Keratinocyte (primary cell): ENCODE measurements around the gene L1CAM. TPM values are rescaled to one million over a fixed set of nuclear protein-coding genes. Genes with fewer than 3 reads are reported as not detected.

Experiments used
- DNase-seq: peaks from one replicate; pipeline ENCODE4 v3.0.0-alpha.2; 2011; ENCODE audit warnings: low read depth, missing footprints, low spot score
- FAIRE-seq: peaks from 2 replicates; lab custom pipeline; 2011; peaks lifted over from hg19 to GRCh38; lab: Jason Lieb, UNC
- H2AFZ ChIP-seq: 2 replicates; pipeline ENCODE4 v1.6.0; 2012; ENCODE audit warnings: low read length, control low read depth, inconsistent platforms; ENCODE audit not compliant: control insufficient read depth
- H3K27ac ChIP-seq: 2 replicates; pipeline ENCODE4 v1.5.1; 2011; ENCODE audit warnings: low read length; ENCODE audit not compliant: control insufficient read depth, insufficient read depth
- H3K27me3 ChIP-seq: 3 replicates; pipeline ENCODE4 v1.6.0; 2011; ENCODE audit warnings: low read length; ENCODE audit not compliant: control insufficient read depth, insufficient read depth; ENCODE audit errors: extremely low read depth
- H3K36me3 ChIP-seq, 2 experiments: 2 replicates in 1 of 2; 3 replicates in 1 of 2; pipeline ENCODE4 v1.5.1; 2011; ENCODE audit warnings: low read length in 2 of 2, mild to moderate bottlenecking in 1 of 2; ENCODE audit not compliant: control insufficient read depth in 2 of 2, insufficient read depth in 2 of 2; ENCODE audit errors: extremely low read depth in 1 of 2
- H3K4me1 ChIP-seq: 3 replicates; pipeline ENCODE4 v1.5.1; 2011; ENCODE audit warnings: low read length; ENCODE audit not compliant: control insufficient read depth, insufficient read depth; ENCODE audit errors: extremely low read depth
- H3K4me2 ChIP-seq: 3 replicates; pipeline ENCODE4 v1.6.0; 2011; ENCODE audit warnings: low read depth, low read length; ENCODE audit not compliant: control insufficient read depth, insufficient read depth; ENCODE audit errors: extremely low read depth
- H3K4me3 ChIP-seq, 3 experiments: fragments of 200-600 bp in 1 of 3; sonication (generic) in 1 of 3; 2 replicates in 2 of 3; 3 replicates in 1 of 3; pipeline ENCODE4 v1.5.1; 2011 to 2016; ENCODE audit warnings: low read length in 3 of 3, mild to moderate bottlenecking in 3 of 3, control low read depth in 2 of 3, inconsistent platforms in 1 of 3, low read depth in 1 of 3, mixed read lengths in 1 of 3, mixed run types in 1 of 3, moderate library complexity in 1 of 3; ENCODE audit not compliant: control insufficient read depth in 2 of 3, insufficient read depth in 2 of 3; ENCODE audit errors: extremely low read depth in 1 of 3
- H3K79me2 ChIP-seq: 2 replicates; pipeline ENCODE4 v1.6.0; 2012; ENCODE audit warnings: low read length; ENCODE audit not compliant: control insufficient read depth, insufficient read depth
- H3K9ac ChIP-seq: 3 replicates; pipeline ENCODE4 v1.6.0; 2011; ENCODE audit warnings: low read length; ENCODE audit not compliant: control insufficient read depth, insufficient read depth; ENCODE audit errors: extremely low read depth
- H3K9me1 ChIP-seq: 3 replicates; pipeline ENCODE4 v1.6.0; 2011; ENCODE audit warnings: low read length; ENCODE audit not compliant: control insufficient read depth, insufficient read depth; ENCODE audit errors: extremely low read depth
- H3K9me3 ChIP-seq: 2 replicates; pipeline ENCODE4 v1.5.1; 2012; ENCODE audit warnings: low read depth, low read length; ENCODE audit not compliant: control insufficient read depth
- H4K20me1 ChIP-seq: 3 replicates; pipeline ENCODE4 v1.6.0; 2011; ENCODE audit warnings: low read length; ENCODE audit not compliant: control insufficient read depth, insufficient read depth; ENCODE audit errors: extremely low read depth
- CTCF ChIP-seq, 3 experiments: IDR thresholded peaks in 1 of 3; conservative IDR thresholded peaks in 1 of 3; optimal IDR thresholded peaks in 1 of 3; 2 replicates in 2 of 3; 3 replicates in 1 of 3; pipeline versions ENCODE3 to v1.5.1; 2011; ENCODE audit warnings: low read length in 3 of 3, mild to moderate bottlenecking in 3 of 3, moderate library complexity in 2 of 3, control low read depth in 1 of 3, inconsistent platforms in 1 of 3; ENCODE audit not compliant: insufficient read depth in 2 of 3; ENCODE audit errors: extremely low read depth in 1 of 3
- EZH2 ChIP-seq: IDR thresholded peaks from one replicate; pipeline ENCODE4 v1.6.1; 2012; ENCODE audit warnings: inconsistent platforms, mild to moderate bottlenecking, low read length, moderate library complexity
- dilution Hi-C: fragments of 300-500 bp; cut with MboI; formaldehyde crosslinking; loops from one replicate; pipeline ENCODE4 v1.7.0; 2020; ENCODE audit warnings: low sequenced_read_pairs; ENCODE audit not compliant: extremely low pct_ligation_motif_present
- polyA plus RNA-seq, 5 experiments: library from polyadenylated mRNA; depleted of rRNA in 3 of 5; stranded (reverse) in 3 of 5; stranded (forward) in 1 of 5; unstranded in 1 of 5; fragments of >200 nt; gene quantifications; 1 replicate in 1 of 5; 2 replicates in 3 of 5; 3 replicates in 1 of 5; pipeline versions ENCODE4 v1.2.1 to v1.2.3, GENCODE V29; 2011 to 2012; ENCODE audit warnings: missing spikeins in 2 of 5, low read depth in 1 of 5, low replicate concordance in 1 of 5

Gene L1CAM
- polyA plus RNA-seq, 1 donor (not counting 4 experiments of a cell fraction or from before 2014, with no cell fraction given), result 18.2 TPM

- H3K27me3 ChIP-seq, result peaks cover 33% of the 10 kb centered on the region
- TF ChIP-seq EZH2 (no peak), CTCF (optimal IDR thresholded peaks at IDR 0.05 in 1 of 3, IDR thresholded peaks at IDR 0.05 in 1 of 3, conservative IDR thresholded peaks at IDR 0.05 in 1 of 3; ENCODE audit: extremely low read depth in 1 of 3, insufficient read depth in 2 of 3, low read length in 3 of 3) (no peak)
- no peak overlapping the region for H3K9ac ChIP-seq
- FAIRE-seq (no peak), DNase-seq (no peak)
- no peaks in the 10 kb centered on the region for H3K9me1 ChIP-seq
- dilution Hi-C loops, result no loop called here
- H3K4me2 ChIP-seq, result no peak overlapping the region
- H4K20me1 ChIP-seq, result peaks cover 6% of the 10 kb centered on the region
- no peak overlapping the region for H2AFZ ChIP-seq
- peaks cover 3% of the 10 kb centered on the region for H3K4me1 ChIP-seq
- no peak overlapping the region for H3K27ac ChIP-seq
- no peaks in the 10 kb centered on the region for H3K9me3 ChIP-seq
- H3K36me3 ChIP-seq, result no peaks in the 10 kb centered on the region
- no peak overlapping the region for H3K4me3 ChIP-seq
- no peaks in the 10 kb centered on the region for H3K79me2 ChIP-seq
These were observed 5.5 kb downstream of the L1CAM start for GRCh38 chrX:153880440-153880815.

DNA sequence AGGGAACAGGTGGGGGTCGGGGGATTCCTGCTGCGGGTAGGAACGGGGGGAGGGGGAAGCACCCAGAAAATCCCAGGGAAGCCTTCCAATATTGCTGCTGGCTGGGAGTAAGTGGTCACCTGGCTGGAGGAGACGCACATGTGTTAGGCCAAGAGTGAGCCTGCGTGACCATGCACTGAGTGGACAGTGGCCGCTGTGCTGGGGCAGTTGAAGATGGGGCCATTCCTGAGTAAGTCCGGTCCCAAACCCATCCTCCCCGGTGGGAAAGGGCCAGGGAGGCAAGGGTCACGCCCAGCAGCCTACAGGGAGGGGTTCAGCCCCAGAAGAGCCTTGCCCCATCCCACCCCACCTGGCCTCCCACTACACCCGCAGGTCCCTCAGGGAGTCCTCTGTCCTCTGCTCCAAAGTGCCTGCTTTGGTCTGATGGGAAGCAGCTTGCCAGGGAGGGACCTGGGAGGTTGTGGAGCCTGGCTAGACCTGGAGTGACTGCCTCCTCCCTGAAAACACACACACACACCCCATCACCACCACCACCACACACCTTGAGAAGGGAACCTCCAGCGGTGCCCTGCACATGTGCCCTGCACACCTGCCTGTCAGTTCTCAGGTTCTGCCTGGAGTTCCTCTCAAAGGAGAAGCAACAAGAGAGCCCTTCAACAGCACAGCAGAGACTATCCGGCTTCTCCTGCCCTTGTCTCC lies 6.1 kb downstream of the L1CAM start:
- H3K27me3 ChIP-seq, result peaks cover 29% of the 10 kb centered on the region
- TF ChIP-seq EZH2, result no peak
- TF ChIP-seq CTCF (optimal IDR thresholded peaks at IDR 0.05 in 1 of 3, IDR thresholded peaks at IDR 0.05 in 1 of 3, conservative IDR thresholded peaks at IDR 0.05 in 1 of 3; ENCODE audit: extremely low read depth in 1 of 3, insufficient read depth in 2 of 3, low read length in 3 of 3), result no peak
- no peak for FAIRE-seq

More for the DNA sequence above, 6.1 kb downstream of the L1CAM start:
- Histone ChIP-seq H3K9me1 (no peaks in the 10 kb centered on the region), H3K4me2 (no peak overlapping the region), H3K9ac (no peak overlapping the region), H4K20me1 (peaks cover 6% of the 10 kb centered on the region), H3K79me2 (no peaks in the 10 kb centered on the region), H3K27ac (no peak overlapping the region), H3K36me3 (no peaks in the 10 kb centered on the region), H3K9me3 (no peaks in the 10 kb centered on the region), H2AFZ (no peak overlapping the region), H3K4me1 (peaks cover 3% of the 10 kb centered on the region), H3K4me3 (no peak overlapping the region)
- no peak for DNase-seq
- dilution Hi-C loops, result no loop called here
